Fibroblast of lung (primary cell): ENCODE results near the gene CUEDC1.

Experiments used
- EZH2 ChIP-seq: IDR thresholded peaks from 2 replicates; pipeline ENCODE4 v1.5.1; 2012; ENCODE audit warnings: low read length, control low read depth, mild to moderate bottlenecking; ENCODE audit errors: missing control alignments
- TF ChIP-seq, protein P1 (sequence below), 2 donors: IDR thresholded peaks in 1 of 2; conservative IDR thresholded peaks in 1 of 2; 1 replicate in 1 of 2; 2 replicates in 1 of 2; pipeline ENCODE4 v1.5.1; 2011 to 2012; ENCODE audit warnings: low read length in 2 of 2, control low read depth in 1 of 2, inconsistent platforms in 1 of 2, low read depth in 1 of 2, mild to moderate bottlenecking in 1 of 2

DNA sequence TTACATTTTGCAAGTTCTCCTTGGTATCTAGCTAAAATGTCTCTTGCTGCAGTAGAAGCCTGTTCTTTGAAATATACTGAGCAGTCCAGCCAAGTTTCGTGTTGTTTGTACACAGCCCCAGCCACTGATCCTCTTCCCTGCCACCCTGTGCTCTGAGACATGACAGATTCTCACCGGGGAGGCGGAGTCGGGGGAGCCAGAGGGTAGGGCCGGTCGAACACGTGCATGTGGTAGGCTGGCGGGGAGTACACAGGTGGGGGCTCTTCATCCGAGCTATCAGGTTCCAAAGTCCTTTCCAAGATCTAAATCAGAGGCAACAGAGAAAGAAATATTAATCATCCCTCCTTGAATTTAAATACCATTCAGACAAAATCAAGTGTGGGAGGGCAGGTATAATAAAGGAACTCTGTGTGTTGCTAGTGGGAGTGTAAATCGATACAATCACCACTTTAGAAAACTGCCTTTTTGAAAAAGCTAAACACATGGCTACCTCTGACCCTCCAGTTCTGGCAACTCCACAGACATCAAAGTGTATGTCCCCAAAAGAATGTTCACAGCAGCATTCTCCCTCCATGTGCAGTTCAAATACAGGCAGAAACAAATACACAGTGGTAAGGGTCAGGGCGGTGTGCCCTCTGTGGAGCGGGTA lies 75.7 kb downstream of the CUEDC1 start:
- TF ChIP-seq, protein P1, sequence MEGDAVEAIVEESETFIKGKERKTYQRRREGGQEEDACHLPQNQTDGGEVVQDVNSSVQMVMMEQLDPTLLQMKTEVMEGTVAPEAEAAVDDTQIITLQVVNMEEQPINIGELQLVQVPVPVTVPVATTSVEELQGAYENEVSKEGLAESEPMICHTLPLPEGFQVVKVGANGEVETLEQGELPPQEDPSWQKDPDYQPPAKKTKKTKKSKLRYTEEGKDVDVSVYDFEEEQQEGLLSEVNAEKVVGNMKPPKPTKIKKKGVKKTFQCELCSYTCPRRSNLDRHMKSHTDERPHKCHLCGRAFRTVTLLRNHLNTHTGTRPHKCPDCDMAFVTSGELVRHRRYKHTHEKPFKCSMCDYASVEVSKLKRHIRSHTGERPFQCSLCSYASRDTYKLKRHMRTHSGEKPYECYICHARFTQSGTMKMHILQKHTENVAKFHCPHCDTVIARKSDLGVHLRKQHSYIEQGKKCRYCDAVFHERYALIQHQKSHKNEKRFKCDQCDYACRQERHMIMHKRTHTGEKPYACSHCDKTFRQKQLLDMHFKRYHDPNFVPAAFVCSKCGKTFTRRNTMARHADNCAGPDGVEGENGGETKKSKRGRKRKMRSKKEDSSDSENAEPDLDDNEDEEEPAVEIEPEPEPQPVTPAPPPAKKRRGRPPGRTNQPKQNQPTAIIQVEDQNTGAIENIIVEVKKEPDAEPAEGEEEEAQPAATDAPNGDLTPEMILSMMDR (conservative IDR thresholded peaks at IDR 0.05 in 1 of 2, IDR thresholded peaks at IDR 0.05 in 1 of 2; ENCODE audit: low read depth in 1 of 2, low read length in 2 of 2): no peak
- TF ChIP-seq EZH2: no peak
